ENCODE results near the gene FRMD4B.

DNA sequence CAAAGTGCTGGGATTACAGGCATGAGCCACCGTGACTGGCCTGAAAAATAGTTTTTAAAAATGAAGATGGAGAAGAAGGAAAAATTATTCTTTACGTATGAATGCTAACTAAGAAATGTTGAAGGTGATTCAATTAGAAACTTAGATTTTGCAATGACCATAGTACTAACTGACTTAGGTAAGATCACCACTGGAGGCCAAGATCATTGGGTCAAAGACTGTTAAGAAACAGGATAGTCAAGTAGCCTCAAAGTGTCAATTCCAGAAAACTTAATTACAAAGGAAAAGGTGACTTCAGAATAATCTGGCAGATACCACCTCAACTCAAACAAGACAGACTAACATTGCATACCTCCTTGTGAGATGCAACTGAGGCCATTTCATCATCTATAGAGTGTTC, 119.3 kb downstream of the FRMD4B start:
- TF ChIP-seq, protein P1, sequence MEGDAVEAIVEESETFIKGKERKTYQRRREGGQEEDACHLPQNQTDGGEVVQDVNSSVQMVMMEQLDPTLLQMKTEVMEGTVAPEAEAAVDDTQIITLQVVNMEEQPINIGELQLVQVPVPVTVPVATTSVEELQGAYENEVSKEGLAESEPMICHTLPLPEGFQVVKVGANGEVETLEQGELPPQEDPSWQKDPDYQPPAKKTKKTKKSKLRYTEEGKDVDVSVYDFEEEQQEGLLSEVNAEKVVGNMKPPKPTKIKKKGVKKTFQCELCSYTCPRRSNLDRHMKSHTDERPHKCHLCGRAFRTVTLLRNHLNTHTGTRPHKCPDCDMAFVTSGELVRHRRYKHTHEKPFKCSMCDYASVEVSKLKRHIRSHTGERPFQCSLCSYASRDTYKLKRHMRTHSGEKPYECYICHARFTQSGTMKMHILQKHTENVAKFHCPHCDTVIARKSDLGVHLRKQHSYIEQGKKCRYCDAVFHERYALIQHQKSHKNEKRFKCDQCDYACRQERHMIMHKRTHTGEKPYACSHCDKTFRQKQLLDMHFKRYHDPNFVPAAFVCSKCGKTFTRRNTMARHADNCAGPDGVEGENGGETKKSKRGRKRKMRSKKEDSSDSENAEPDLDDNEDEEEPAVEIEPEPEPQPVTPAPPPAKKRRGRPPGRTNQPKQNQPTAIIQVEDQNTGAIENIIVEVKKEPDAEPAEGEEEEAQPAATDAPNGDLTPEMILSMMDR (IDR thresholded peaks at IDR 0.05; ENCODE audit: borderline replicate concordance, extremely low read depth, low read length, poor library complexity, severe bottlenecking), result no peak
- no peak for TF ChIP-seq EZH2 (IDR thresholded peaks at IDR 0.05; ENCODE audit: borderline replicate concordance, low read depth, low read length, severe bottlenecking)

Measured in DND-41 (cell line).